IPS DF 6.9 (cell line): ENCODE results near the gene DLG4.
"Not testable (repeated sequence)": the region's sequence is repeated elsewhere in the genome, so short reads cannot be mapped to it uniquely, and the experiment has no call there.

Experiments used
- DNase-seq: peaks from one replicate; pipeline ENCODE4 v3.0.0-alpha.2; 2013; ENCODE audit warnings: low read depth, low spot score
- H3K27ac ChIP-seq: one replicate; pipeline ENCODE4 v1.5.1; 2013; ENCODE audit warnings: low read length, control low read depth
- H3K27me3 ChIP-seq: 2 replicates; pipeline ENCODE4 v1.6.1; 2013; ENCODE audit warnings: mild to moderate bottlenecking, low read length; ENCODE audit not compliant: control insufficient read depth, insufficient read depth
- H3K36me3 ChIP-seq: 2 replicates; pipeline ENCODE4 v1.6.1; 2013; ENCODE audit warnings: low read length; ENCODE audit not compliant: control insufficient read depth, insufficient read depth
- H3K4me1 ChIP-seq: 2 replicates; pipeline ENCODE4 v1.6.1; 2013; ENCODE audit warnings: low read length; ENCODE audit not compliant: control insufficient read depth, insufficient read depth
- H3K4me3 ChIP-seq: 2 replicates; pipeline ENCODE4 v1.5.1; 2013; ENCODE audit warnings: mild to moderate bottlenecking, low read length
- H3K9me3 ChIP-seq: 2 replicates; pipeline ENCODE4 v1.6.1; 2013; ENCODE audit warnings: low read length, inconsistent platforms; ENCODE audit not compliant: control insufficient read depth, insufficient read depth
- WGBS: extraction: QIAGEN DNeasy Blood & Tissue Kit; methylation state at CpG from one replicate; pipeline ENCODE4 v1.1.7; 2013; ENCODE audit warnings: mixed read lengths, missing lambda C conversion rate; ENCODE audit not compliant: insufficient read length, insufficient coverage; 5-methylcytosine and 5-hydroxymethylcytosine counted together

DLG4 gene

GRCh38 chr17:7183433-7184090, 36.1 kb downstream of the DLG4 start:
- Histone ChIP-seq H3K4me1 (peaks cover 1% of the 10 kb centered on the region; the same call in 1 of the 2 replicates), H3K27me3 (no peaks in the 10 kb centered on the region), H3K36me3 (no peaks in the 10 kb centered on the region), H3K4me3 (no peak overlapping the region), H3K9me3 (no peaks in the 10 kb centered on the region), H3K27ac (no peak overlapping the region)
- no CpG with 5 or more reads among the region's 7 CpGs for WGBS
- no peak for DNase-seq

- H3K4me1 ChIP-seq, H3K27ac ChIP-seq, H3K4me3 ChIP-seq, H3K36me3 ChIP-seq, H3K27me3 ChIP-seq, DNase-seq, H3K9me3 ChIP-seq: not testable (repeated sequence)
- WGBS, result no CpG with 5 or more reads among the region's 2 CpGs
Observed at GRCh38 chr17:7182101-7182500, 37.5 kb downstream of the DLG4 start.

DNA sequence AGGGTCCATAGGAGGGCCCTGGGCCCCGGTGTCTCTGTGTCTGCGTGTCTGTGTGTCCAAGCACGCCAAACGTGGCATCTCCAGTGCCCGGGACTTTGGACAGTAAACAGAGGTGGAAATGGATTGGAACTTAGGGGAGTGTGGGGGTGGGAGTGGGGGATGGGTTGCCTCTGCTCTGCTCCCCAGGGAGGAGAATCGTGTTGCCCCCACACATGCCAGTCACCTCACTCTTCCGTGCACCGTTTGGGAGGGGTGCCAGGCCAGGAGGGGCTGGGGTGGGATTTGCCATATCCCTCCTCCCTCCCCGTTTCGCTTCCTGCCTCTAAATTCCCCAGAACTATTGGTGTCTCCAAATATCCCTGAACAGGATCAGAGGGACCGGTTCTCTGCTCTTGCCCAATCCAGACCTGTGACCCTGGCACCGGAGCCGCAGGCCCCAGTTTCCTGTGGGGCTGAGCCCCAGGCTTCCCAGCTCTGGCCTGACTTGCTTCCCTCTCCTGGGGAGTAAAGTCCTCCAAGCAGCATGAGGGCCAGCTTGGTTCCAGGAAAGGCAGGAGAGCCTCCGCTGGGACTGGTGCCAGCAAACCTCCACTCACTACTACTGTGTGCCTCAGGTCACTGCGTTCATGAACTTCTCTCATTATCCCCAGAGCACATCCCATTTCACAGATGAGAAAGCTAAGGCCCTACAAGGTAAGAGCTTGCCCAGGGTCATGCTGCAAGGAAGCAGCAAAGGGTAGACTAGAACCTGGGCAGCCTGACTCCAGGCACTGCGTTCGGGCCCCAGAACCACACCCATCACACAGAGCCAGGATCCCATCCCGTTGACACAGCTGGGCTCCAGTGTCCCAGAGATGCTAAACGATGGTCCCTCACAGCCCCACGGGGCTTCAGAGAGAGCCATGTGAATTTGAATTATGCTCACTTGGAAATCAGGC, 40.0 kb downstream of the DLG4 start, which contains the start of gene ASGR1:
Gene ASGR1, minus strand, starts transcription at position 54 of the 938 bp plus-strand sequence. CDS start 807 bp downstream, outside the sequence.
- peaks cover 1% of the 10 kb centered on the region; the same call in 1 of the 2 replicates for H3K4me1 ChIP-seq
- peaks cover 3% of the 10 kb centered on the region; the same call in 1 of the 2 replicates for H3K27me3 ChIP-seq
- DNase-seq, result no peak
- no peaks in the 10 kb centered on the region for H3K36me3 ChIP-seq
- no CpG with 5 or more reads among the region's 20 CpGs for WGBS
- H3K27ac ChIP-seq, result no peak within 1 kb of the TSS
- H3K9me3 ChIP-seq, result no peaks in the 10 kb centered on the region
- H3K4me3 ChIP-seq, result peak within 1 kb of the TSS; percentile 45; the same call in 1 of the 2 replicates

- H3K9me3 ChIP-seq, result no peaks in the 10 kb centered on the region
- H3K27me3 ChIP-seq, result peaks cover 3% of the 10 kb centered on the region; the same call in 1 of the 2 replicates
- no CpG with 5 or more reads among the region's 11 CpGs for WGBS
- no peak overlapping the region for H3K27ac ChIP-seq
- DNase-seq, result no peak
- H3K4me1 ChIP-seq, result peaks cover 1% of the 10 kb centered on the region; the same call in 1 of the 2 replicates
- H3K4me3 ChIP-seq, result no peak overlapping the region
- H3K36me3 ChIP-seq, result no peaks in the 10 kb centered on the region
Observed at GRCh38 chr17:7178973-7179316, 40.7 kb downstream of the DLG4 start.

GRCh38 chr17:7177954-7178477, 41.6 kb downstream of the DLG4 start:
- Histone ChIP-seq H3K36me3 (no peaks in the 10 kb centered on the region), H3K4me1 (no peaks in the 10 kb centered on the region), H3K27ac (no peak overlapping the region), H3K9me3 (no peaks in the 10 kb centered on the region), H3K27me3 (peaks cover 3% of the 10 kb centered on the region; the same call in 1 of the 2 replicates), H3K4me3 (peak overlapping the region; percentile 45; the same call in 1 of the 2 replicates)
- WGBS, result no CpG with 5 or more reads among the region's 18 CpGs
- no peak for DNase-seq

- Histone ChIP-seq H3K9me3 (no peaks in the 10 kb centered on the region), H3K27ac (no peak overlapping the region), H3K4me3 (peak overlapping the region; percentile 45; the same call in 1 of the 2 replicates), H3K36me3 (no peaks in the 10 kb centered on the region), H3K4me1 (no peaks in the 10 kb centered on the region), H3K27me3 (peaks cover 3% of the 10 kb centered on the region; the same call in 1 of the 2 replicates)
- DNase-seq, result no peak
- WGBS, result no CpG with 5 or more reads among the region's 31 CpGs
Observed at GRCh38 chr17:7177191-7177953, 42.3 kb downstream of the DLG4 start.

- Histone ChIP-seq H3K4me3 (peak overlapping the region; percentile 45; the same call in 1 of the 2 replicates), H3K9me3 (no peaks in the 10 kb centered on the region), H3K27me3 (peaks cover 3% of the 10 kb centered on the region; the same call in 1 of the 2 replicates), H3K4me1 (no peaks in the 10 kb centered on the region), H3K27ac (no peak overlapping the region), H3K36me3 (no peaks in the 10 kb centered on the region)
- no CpG with 5 or more reads among the region's 17 CpGs for WGBS
- no peak for DNase-seq
Observed at GRCh38 chr17:7176841-7177190, 42.8 kb downstream of the DLG4 start.

GRCh38 chr17:7176107-7176840, 43.4 kb downstream of the DLG4 start:
- 100% methylated on average over 1 of the region's 1 CpG for WGBS
- no peak for DNase-seq
- Histone ChIP-seq H3K27me3 (peaks cover 3% of the 10 kb centered on the region; the same call in 1 of the 2 replicates), H3K36me3 (no peaks in the 10 kb centered on the region), H3K27ac (no peak overlapping the region), H3K4me3 (no peak overlapping the region), H3K9me3 (no peaks in the 10 kb centered on the region), H3K4me1 (no peaks in the 10 kb centered on the region)

- DNase-seq, result no peak
- no peak overlapping the region for H3K4me3 ChIP-seq
- 100% methylated on average over 5 of the region's 5 CpGs for WGBS
- no peak overlapping the region for H3K27ac ChIP-seq
- H3K9me3 ChIP-seq, result no peaks in the 10 kb centered on the region
- peaks cover 3% of the 10 kb centered on the region; the same call in 1 of the 2 replicates for H3K27me3 ChIP-seq
- no peaks in the 10 kb centered on the region for H3K4me1 ChIP-seq
- no peaks in the 10 kb centered on the region for H3K36me3 ChIP-seq
Observed at GRCh38 chr17:7175330-7175733, 44.3 kb downstream of the DLG4 start.
